NCI-H82 (cell line): ENCODE measurements around the gene IPPK.
A peak's percentile ranks its signal among the peaks of the same experiment; 100 is the strongest.

Experiments
- DNase-seq: peaks from one replicate; lab custom pipeline; 2025; lab: John Stamatoyannopoulos, UW

Gene IPPK

DNA sequence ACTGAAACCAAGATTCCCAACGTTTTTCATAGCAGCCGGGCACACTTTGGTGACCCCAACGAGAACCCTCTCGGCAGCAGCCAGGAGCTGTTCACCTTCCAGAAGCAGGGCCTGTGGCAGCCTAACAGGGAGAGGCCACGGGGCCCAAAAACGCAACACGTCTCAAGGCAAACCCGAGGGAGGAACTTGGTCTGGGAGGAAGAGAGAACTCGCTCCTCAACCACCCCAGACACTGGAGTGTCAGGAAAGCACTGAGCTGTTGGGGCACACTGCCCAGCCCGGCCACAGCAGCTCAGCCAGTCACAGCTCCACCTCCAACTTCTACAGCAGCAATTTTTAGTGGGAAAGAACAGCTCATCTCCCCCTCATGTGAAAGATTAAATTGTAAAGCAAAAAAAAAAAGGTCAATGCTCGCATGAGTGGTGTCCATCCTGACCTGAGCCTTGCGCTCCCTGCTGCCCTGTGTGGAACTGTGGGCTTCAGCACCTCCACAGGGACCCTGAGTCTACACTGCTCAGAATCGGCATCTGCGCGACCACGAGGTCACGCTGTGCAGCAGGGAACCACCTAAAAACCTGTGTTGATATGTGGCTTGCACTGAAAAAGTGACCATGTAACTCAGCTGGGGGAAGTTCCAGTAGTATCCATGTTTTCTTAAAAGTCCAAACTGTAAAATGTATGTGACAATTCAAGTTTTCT, 55.0 kb downstream of the IPPK start:
- DNase-seq = no peak

DNA sequence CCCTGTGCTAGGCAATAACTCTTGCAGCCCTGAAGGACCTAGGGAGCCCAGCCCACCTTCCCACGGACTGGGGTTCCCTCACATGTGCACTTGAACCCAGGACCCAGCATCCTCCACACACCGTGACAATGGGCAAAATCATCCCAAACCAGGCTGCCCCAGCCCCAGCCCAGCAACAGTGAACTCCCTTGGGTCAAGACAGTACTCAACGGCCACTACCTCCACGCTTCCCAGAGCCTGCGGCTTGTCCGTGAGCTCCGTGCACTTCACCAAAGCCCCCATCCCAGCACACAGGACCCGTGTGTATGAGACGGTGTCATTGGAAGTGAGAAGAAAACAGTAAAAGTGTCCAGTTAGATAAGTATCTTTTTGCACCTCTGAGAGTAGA, 55.8 kb downstream of the IPPK start:
- DNase-seq = no peak

DNA sequence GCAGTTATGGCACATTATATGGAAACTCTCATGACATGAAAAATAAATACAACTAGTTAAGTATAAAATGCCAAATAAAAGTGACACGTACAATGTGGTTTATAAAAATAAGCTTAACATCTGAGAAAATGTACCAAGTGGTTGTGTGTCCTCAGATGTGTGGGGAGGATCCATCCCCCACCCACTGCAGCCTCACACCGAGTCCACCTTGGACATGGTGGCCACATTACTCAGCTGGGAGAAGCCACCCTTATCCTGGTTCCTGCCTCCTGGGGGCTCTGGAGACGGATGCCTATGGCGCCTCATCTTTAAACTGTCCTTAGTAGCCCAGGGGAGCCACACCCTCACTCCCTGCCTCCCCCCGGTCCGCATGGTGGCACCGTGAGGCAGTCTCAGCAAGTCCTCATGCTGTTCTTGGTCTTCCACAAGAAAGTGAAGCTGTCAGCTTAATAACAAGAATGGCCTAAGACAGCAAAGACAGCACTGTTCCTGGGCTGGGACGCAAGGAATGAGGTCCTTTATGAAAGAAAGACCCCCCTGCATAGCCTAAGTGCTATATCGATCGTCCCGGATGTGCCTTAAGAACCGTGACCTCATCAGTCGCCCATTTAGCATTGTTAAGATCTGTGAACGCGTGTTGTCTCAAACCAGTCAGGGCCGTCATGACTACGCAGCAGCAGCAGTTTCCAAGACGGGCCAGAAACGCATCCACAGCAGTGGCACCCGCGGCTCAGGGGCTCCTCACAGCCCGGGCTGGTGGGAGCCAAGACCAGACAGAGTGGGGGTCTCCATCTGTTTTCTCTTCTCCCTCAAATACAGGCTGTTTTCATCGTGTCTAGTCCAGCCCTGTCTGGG, 56.4 kb downstream of the IPPK start:
- no peak for DNase-seq

DNA sequence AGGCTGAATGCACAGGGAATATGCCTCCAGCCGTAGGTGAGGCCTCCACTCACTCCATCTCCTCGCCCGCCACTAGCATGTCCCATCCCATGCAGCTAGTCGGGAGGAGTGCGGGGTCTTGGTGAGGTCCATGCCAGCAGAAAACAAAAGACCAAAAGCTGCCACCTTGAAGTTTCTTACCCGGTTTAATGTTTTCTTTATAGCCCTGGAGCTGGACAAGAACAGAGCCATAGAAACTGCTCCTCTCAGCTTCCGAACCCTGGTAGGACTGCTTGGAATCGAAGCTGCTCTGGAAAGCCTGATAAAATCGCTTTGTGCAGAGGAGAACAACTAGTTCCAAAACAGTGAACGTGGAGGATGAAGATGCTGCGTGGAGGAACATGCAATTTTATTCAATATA, 57.1 kb downstream of the IPPK start:
- DNase-seq = no peak

DNA sequence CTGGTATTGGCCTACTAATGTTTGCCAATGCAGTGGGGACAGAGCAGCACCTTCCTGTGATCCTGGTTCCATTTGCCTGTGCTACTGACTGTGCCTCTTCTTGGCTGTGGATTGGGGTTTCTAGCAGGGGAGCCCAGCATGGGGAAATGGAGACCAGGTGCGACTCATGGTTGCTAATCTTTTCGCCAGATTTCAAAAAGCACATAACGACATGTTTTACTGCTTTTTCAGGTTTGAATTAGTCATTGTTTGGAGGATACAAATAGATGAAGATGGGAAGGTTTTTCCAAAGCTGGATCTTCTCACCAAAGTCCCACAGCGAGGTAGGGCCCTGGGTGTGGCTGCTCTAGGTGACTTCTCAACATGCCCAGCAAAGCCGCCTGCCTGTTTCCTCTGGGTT, 57.6 kb downstream of the IPPK start:
- no peak for DNase-seq

DNA sequence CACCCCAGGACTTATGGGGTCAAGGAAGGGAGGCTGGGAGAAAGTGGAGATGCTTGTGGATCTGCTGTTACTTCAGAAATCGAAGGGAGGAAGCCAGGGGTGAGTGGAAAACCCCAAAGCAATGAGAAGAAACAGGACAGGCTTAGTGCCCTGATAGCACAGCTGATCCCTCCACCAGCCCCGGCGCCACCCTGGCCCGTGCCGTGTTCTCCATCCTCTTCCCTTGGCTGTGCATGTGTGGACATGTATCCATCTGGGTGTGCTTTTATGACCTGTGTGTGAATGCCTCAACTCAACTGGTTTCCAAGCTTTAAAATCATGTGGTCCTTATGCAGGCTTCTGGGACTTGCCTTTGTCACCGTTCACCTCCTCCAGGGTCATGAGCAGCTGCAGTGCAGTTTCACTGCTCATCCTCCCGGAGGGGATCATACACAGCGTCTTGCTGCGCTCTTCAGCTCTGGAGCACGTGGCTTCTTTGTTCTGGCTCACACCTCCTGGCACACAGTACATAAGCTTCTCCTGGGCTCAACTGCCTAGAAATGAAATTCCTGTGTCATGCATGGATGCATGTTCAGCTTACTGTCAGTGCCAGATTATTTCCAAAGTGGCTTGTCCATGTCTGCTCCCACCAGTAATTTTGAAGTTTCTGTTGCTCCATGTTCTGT, 58.2 kb downstream of the IPPK start:
- DNase-seq = no peak

DNA sequence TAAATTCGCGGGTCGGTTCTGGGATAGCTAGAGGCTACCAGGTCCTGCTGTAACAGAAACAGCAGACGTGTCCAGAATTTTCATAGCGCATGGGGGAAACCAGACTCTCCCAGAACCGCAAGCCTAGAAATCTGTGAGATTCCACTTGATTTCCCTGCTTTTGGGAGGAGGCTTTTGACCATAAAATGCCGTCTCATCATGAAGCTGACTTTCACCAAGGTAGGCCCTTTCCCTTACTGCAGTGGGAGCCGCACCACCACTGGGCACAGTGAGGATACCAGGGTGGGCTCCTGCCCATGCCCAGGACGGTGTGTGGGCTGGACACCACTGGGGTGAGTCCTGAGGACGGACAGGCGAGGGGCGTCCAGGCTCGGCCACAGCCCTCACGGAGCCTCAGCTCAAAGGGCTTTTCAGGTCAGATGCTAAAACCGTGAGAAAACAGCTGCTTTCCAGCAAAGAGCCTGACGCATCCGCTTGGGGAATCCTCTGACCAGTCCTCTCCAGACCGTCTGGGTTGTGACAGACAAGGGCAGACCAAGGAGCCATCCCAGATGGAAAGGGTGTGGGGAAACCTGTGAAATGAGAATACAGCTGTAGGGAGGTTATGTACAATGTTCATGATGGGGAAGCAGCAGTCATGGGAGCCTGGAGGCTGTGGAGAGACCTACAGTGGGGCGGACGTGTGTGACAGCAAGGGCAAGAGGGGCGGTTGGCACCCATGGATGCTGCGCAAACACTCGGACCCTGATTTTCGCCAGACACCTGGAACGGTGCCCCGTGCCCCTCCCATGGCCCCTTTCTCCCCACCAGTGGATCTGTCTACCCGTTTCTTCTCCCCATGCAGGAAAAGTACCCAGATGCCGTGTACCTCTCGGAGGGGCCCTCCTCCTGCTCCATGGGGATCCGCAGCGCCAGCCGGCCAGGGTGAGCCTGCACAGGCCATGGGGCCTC, 59.2 kb downstream of the IPPK start:
- DNase-seq = no peak

DNA sequence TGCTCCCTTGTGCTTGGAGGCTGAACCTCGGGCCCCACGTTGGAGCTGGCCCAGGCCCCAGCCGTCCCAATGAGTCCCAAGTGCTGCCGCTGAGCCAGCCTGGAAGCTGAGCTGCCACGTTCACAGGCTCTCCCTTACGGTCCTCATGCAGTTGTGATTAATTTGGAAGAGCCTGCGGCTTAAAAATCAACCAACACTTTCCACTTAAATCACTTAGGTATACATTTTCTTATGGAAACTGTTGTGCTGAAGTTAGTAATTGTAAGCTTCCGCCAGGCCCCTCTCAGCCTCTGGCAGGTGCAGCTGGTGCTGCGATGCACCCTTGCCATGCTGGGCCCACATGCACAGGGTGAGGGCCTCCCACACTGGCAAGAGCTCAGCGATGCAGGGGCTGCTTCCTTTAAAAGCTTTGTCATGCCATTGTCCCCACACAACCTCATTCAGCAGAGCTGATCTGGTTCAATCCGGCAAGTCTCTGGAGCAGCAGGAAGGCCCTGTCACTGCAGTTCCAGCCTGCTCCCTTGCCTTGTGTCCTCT, 61.0 kb downstream of the IPPK start:
- peak; percentile 75 for DNase-seq

DNA sequence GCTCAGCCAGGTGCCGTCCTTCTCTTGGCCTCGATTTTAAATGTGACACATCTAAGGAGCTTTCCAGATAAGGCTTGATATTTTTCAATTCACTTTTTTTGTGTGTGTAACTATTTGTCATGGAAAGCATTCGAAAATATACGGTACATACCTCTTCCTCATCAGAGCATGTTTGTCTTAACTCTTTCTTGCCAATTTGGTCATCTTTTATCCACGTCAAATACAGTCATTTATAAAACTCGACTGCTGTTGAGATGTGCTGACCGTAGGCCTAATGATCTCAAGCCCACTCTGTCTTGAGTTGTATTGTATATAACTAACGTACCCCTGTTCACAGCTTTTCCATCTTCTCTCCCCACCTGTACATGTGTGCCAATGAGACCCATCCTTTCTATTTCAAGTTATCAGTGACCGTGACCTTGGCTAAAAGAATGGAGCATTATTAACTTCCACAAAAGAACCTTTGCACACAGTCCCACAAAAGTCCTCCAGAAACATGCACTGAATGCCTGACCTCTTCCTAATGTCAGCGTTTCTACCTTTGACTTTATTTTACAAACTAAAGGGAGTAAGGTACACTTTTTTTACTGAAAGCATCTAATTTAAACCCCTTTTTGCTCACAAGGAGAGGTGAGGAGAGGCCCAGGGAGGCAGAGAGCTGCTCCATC, 61.6 kb downstream of the IPPK start:
- no peak for DNase-seq

DNA sequence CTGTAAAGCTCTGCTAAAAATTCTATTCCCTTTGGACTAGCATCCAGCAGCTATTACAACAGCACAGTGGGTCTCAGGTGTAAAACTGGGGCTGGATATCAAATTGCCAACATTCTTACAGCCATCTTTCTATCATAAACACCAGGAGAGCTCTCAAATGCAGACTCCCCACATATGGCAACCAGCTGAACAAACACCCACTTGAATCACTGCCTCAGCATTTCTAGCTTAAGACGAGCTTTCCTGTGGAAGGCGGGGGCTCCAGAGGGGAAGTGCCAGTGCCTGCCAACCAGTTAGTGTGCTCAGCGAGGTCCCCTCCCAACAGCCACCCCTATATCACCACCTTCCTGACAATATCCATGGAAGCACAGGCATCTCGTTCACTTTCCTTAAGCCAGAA, 62.2 kb downstream of the IPPK start:
- no peak for DNase-seq

DNA sequence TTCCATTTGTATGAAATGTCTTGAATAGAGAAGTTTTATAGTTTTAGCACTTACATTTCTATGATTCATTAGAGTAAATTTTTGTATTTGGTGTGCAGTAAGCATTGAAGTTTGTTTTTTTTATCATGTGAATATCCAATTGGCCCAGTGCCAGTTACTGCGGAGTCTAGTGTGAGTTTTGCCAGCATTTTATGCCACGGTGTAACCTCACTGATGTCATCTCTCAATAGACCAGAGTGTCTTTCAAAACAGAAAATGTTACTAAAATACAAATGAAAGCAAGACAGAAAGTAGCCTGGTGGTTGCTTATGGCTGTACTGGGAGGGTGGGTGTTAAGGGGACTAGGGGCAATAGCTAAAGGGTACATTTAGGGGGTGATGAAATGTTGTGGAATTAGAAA, 62.8 kb downstream of the IPPK start:
- DNase-seq = no peak

GRCh38 chr9:92605224-92605623, 64.7 kb downstream of the IPPK start:
- no peak for DNase-seq

GRCh38 chr9:92603990-92604389, 65.9 kb downstream of the IPPK start:
- no peak for DNase-seq

GRCh38 chr9:92603100-92603499, 66.8 kb downstream of the IPPK start:
- DNase-seq = no peak

DNA sequence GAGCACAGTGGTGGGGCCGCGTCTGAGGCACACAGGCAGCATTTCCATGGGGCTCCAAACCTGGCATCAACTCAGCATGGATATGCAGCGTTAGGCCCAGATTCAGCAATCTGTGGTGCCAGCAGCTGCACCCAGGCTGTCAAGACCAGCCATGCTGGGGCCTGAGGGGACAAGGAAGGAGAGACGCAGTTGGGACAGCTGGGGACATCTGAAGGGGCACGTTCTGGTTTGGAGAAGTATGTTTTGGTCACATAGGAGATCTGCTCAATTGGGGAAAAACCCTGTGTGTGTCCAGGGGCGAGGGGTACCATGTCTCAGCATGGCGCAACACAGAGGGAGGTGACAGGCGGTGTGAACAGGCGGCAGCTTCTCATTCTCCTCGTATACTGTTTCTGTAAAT, 67.5 kb downstream of the IPPK start:
- no peak for DNase-seq

DNA sequence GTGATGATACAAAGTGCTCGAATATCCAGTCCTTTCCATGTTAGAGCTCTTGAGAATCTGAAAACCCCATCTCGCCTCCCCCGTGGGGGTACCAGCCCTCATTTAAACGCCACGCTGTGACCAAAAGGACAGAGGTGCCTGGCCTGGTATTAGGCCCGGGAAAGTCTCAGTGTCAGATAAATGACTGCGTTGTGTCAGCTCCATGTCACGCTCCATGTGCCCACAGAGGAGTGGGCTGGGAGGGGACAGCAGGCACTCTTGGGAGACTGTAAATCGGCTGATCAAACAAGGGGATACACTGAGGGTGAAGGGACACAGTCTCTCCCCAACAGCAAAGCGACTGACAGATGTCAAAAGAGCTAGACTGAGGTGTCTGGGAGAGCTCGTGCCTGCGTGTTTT, 68.5 kb downstream of the IPPK start:
- DNase-seq = no peak

GRCh38 chr9:92600462-92601261, 69.3 kb downstream of the IPPK start:
- no peak for DNase-seq

DNA sequence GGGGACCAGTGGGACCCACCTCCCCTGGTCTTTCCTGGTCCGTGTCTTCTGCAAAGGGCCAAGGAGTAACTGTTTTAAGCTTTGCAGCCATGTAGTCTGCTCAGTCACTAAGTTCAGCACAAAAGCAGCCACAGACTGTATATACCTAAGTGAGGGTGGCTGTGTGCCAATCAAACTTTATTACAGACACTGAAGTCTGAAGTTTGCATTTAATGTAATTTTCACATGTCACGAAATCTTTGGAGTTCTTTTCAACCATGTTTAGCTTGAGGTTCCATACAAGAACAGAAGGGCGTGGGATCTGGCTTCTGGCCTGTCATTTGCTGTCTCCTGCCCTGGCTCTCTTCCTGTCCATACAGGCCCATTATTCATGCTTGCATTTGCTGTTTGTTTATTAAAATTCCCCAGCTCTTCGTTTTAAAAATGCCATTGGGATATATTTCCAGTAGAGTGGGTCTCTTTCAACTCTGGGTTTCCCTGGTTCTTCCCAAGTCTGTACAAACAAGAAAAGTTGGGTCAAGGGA, 69.9 kb downstream of the IPPK start:
- no peak for DNase-seq

GRCh38 chr9:92598382-92598781, 71.5 kb downstream of the IPPK start:
- no peak for DNase-seq

GRCh38 chr9:92595930-92596329, 74.0 kb downstream of the IPPK start:
- no peak for DNase-seq
